Bronchial epithelial cell (primary cell): ENCODE results near the gene CXCL5. TPM values are rescaled to one million over a fixed set of nuclear protein-coding genes. Genes with fewer than 3 reads are reported as not detected.
A peak's percentile ranks its signal among the peaks of the same experiment; 100 is the strongest.

Source experiments
- DNase-seq: peaks from one replicate; pipeline ENCODE4 v3.0.0-alpha.2; 2010; ENCODE audit warnings: low read depth
- FAIRE-seq: peaks from 2 replicates; lab custom pipeline; 2011; peaks lifted over from hg19 to GRCh38; lab: Jason Lieb, UNC
- H3K27me3 ChIP-seq: 2 replicates; pipeline ENCODE4 v1.5.1; 2011; ENCODE audit warnings: low read length; ENCODE audit not compliant: control insufficient read depth, insufficient read depth
- H3K36me3 ChIP-seq: 2 replicates; pipeline ENCODE4 v1.5.1; 2011; ENCODE audit warnings: low read length; ENCODE audit not compliant: control insufficient read depth, insufficient read depth
- H3K4me3 ChIP-seq: 2 replicates; pipeline ENCODE4 v1.5.1; 2011; ENCODE audit warnings: mild to moderate bottlenecking, low read depth, low read length, control low read depth
- CTCF ChIP-seq: IDR thresholded peaks from 2 replicates; pipeline ENCODE4 v1.5.1; 2011; ENCODE audit warnings: mild to moderate bottlenecking, moderate library complexity, low read length, control low read depth, inconsistent platforms; ENCODE audit not compliant: insufficient read depth, severe bottlenecking
- total RNA-seq: library from RNA; depleted of rRNA; stranded (reverse); fragments of >200 nt; gene quantifications from 2 replicates; pipeline ENCODE4 v1.2.1, GENCODE V29; 2014

CXCL5 gene
- total RNA-seq, 1 donor from 2014 or later = 0.53 TPM

GRCh38 chr4:74013264-74013663 lies 14.8 kb upstream of the CXCL5 start:
- TF ChIP-seq CTCF = no peak
- H3K4me3 ChIP-seq = no peak overlapping the region
- no peaks in the 10 kb centered on the region for H3K27me3 ChIP-seq
- FAIRE-seq (no peak), DNase-seq (no peak)
- no peaks in the 10 kb centered on the region for H3K36me3 ChIP-seq

- no peaks in the 10 kb centered on the region for H3K27me3 ChIP-seq
- no peak for TF ChIP-seq CTCF
- no peak overlapping the region for H3K4me3 ChIP-seq
- no peaks in the 10 kb centered on the region for H3K36me3 ChIP-seq
- DNase-seq (no peak), FAIRE-seq (no peak)
Observed at GRCh38 chr4:74012130-74012529, 13.7 kb upstream of the CXCL5 start.

DNA sequence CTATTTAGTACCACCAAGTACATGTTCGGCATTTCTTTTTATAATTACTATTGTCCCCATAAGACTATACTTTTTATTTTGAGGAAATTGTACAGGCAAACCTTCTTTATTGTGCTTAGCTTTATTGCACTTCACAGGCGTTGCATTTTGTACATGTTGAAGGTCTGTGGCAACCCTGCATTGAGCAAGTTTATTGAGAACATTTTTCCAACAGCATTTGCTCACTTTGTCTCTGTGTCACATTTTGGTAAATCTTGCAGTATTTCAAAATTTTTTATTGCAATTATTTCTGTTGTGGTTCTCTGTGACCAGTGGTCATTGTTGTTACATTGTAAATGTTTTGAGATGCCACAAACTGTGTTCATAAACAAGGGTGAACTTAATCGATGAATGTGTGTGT lies 10.8 kb upstream of the CXCL5 start:
- DNase-seq (no peak), FAIRE-seq (no peak)
- Histone ChIP-seq H3K27me3 (no peaks in the 10 kb centered on the region), H3K36me3 (no peaks in the 10 kb centered on the region), H3K4me3 (no peak overlapping the region)
- TF ChIP-seq CTCF = no peak

GRCh38 chr4:74006009-74006476 lies 7.6 kb upstream of the CXCL5 start:
- no peak overlapping the region for H3K4me3 ChIP-seq
- no peak for TF ChIP-seq CTCF
- H3K27me3 ChIP-seq = no peaks in the 10 kb centered on the region
- FAIRE-seq (no peak), DNase-seq (peak; percentile 75)
- no peaks in the 10 kb centered on the region for H3K36me3 ChIP-seq

GRCh38 chr4:74005528-74005927 lies 7.1 kb upstream of the CXCL5 start:
- H3K27me3 ChIP-seq = no peaks in the 10 kb centered on the region
- no peak overlapping the region for H3K4me3 ChIP-seq
- TF ChIP-seq CTCF = no peak
- DNase-seq = peak; percentile 90
- FAIRE-seq = peak; percentile 40
- no peaks in the 10 kb centered on the region for H3K36me3 ChIP-seq

GRCh38 chr4:74004668-74005067 lies 6.2 kb upstream of the CXCL5 start:
- FAIRE-seq (no peak), DNase-seq (no peak)
- Histone ChIP-seq H3K4me3 (no peak overlapping the region), H3K27me3 (no peaks in the 10 kb centered on the region), H3K36me3 (no peaks in the 10 kb centered on the region)
- TF ChIP-seq CTCF = no peak
